ENCODE measurements around the gene PRR11.

Gene PRR11

DNA sequence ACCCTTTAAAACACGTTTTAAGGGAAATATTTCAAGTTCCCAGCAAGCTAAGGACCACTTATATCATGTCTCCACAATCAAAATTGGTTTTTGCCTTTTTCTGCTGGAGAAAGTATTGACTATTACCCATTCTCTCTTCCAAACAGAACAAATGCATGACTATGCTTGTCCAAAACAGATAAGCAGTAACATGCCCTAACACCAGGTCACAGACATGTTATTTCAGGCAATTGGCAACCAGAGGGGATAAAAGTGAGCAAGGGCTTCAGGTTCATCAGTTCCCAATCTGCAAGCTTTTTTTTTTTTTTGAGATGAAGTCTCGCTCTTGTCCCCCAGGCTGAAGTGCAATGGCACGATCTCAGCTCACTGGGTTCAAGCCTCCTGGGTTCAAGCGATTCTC lies 15.6 kb upstream of the PRR11 start:
- no peak overlapping the region for H3K27ac Mint-ChIP-seq
- H3K36me3 Mint-ChIP-seq, result peaks cover 6% of the 10 kb centered on the region
- ATAC-seq (no peak), DNase-seq (ENCODE audit: low spot score in 2 of 2) (no peak)
- H3K4me1 Mint-ChIP-seq, result no peaks in the 10 kb centered on the region
- H3K4me3 Mint-ChIP-seq, result no peak overlapping the region
- H3K9me3 Mint-ChIP-seq, result no peaks in the 10 kb centered on the region

DNA sequence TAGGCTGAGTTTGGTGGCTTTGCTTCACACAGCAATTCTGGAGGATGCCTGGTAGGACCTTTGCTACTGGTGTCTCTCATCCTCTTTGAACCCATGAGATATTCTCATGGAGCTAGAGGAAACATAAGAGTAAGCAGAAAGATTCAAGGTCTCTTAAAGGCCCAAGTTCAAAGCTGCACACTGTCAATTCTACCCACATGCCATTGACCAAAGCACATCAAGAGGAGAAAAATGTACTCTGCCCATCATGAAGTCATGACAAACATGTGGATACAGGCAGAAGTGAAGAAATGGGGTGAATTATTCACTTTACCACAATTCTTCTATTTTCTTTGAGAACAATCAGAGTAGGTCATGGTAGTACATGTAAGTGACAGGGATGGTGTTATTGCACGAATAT lies 13.7 kb upstream of the PRR11 start:
- DNase-seq (ENCODE audit: low spot score in 2 of 2) (no peak), ATAC-seq (no peak)
- H3K9me3 Mint-ChIP-seq, result no peaks in the 10 kb centered on the region
- no peak overlapping the region for H3K27ac Mint-ChIP-seq
- no peaks in the 10 kb centered on the region for H3K4me1 Mint-ChIP-seq
- H3K4me3 Mint-ChIP-seq, result no peak overlapping the region
- peaks cover 6% of the 10 kb centered on the region for H3K36me3 Mint-ChIP-seq

DNA sequence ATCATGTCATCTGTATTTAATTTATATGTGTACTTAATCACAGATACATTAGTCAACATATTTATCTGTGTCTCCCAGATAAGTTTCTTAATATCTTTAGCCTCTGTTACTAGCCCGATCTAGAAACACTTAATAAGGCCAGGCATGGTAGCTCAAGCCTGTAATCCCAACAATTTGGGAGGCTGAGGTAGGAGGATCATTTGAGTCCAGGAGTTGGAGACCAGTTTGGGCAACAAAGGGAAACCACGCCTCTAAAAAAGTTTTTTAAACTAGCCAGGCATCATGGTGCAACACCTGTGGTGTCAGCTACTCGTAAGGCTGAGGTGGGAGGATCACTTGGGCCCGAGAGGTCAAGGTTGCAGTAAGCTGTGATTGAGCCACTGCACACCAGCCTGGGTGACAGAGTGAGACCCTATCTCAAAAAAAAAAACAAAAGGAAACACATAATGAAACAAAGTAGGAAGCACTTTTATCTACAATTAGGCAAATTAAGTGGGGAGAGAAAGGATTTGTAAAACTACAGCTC lies 9.9 kb upstream of the PRR11 start:
- Mint-ChIP-seq H3K36me3 (peaks cover 6% of the 10 kb centered on the region), H3K9me3 (no peaks in the 10 kb centered on the region), H3K4me3 (no peak overlapping the region), H3K4me1 (peaks cover 7% of the 10 kb centered on the region), H3K27ac (no peak overlapping the region)
- ATAC-seq (no peak), DNase-seq (ENCODE audit: low spot score in 2 of 2) (no peak)

DNA sequence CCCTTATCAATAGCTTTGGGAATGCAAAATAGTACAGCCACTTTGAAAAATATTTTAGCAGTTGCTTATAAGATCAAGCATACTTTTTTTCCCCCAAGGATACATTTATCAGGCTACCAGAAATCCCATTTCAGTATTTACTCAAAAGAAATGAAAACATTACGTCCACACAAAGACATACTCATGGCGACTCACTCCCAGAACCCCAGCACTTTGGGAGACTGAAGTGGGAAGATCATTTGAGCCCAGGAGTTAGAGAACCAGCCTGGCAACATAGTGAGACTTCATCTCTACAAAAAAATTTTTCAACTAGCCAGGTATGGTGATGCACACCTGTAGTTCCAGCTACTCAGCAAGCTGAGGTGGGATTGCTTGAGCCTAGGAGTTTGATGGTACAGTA lies 6.5 kb upstream of the PRR11 start:
- no peaks in the 10 kb centered on the region for H3K9me3 Mint-ChIP-seq
- DNase-seq (ENCODE audit: low spot score in 2 of 2), result peak in 1 of 2 donors; percentile 34
- peaks cover 17% of the 10 kb centered on the region for H3K36me3 Mint-ChIP-seq
- no peak overlapping the region for H3K4me3 Mint-ChIP-seq
- H3K4me1 Mint-ChIP-seq, result peaks cover 28% of the 10 kb centered on the region
- H3K27ac Mint-ChIP-seq, result no peak overlapping the region
- no peak for ATAC-seq

DNA sequence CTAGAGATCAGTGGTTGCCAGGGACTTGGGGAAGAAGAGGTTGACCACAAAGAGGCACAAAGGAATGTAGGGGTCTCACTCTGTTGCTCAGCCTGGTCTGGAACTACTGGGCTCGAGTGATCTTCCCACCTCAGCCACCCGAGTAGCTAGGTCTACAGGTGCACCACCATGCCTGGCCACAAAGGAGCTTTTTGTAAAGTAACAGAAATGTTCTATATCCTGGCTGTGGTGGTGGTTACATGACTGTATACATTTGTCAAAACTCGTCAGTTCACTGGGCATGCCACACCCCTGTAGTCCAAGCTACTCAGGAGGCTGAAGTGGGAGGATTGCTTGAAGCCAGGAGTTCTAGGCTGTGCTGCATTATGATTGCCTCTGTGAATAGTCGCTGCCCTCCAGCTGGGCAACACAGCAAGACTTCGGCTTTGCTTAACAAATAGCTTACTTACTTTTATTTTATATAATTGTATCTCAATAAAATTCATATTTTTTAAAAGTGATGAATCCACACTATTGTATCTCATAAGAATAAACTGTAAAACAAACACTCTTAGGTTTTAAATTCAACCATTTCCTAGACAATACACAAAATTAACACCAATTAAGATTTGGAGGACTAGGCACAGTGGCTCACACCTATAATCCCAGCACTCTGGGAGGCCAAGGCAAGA lies 5.6 kb upstream of the PRR11 start:
- peaks cover 30% of the 10 kb centered on the region for H3K4me1 Mint-ChIP-seq
- peaks cover 14% of the 10 kb centered on the region for H3K36me3 Mint-ChIP-seq
- H3K9me3 Mint-ChIP-seq, result no peaks in the 10 kb centered on the region
- H3K4me3 Mint-ChIP-seq, result no peak overlapping the region
- DNase-seq (ENCODE audit: low spot score in 2 of 2) (peak in 1 of 2 donors; percentile 50), ATAC-seq (peak; percentile 57)
- no peak overlapping the region for H3K27ac Mint-ChIP-seq

DNA sequence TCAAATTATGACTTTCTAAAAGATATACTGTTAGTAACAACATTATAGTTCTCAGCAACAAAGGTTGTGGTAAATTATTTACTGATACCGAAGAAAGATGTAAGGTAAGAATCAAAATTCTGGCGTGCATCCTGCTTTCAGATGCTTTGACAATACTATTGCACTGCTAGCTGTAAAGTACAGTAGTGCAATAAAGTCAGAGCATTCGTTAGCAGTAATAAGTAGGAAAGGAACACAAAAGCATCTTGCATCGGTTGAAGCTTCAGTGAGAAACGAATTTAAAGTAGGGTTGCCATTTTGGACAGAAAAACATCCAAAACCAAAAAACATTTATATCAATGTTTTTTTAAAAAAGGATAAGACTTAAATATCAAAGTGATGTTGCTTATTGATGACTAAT lies 4.5 kb upstream of the PRR11 start:
- Mint-ChIP-seq H3K27ac (peak overlapping the region; percentile 4), H3K4me1 (peaks cover 30% of the 10 kb centered on the region)

DNA sequence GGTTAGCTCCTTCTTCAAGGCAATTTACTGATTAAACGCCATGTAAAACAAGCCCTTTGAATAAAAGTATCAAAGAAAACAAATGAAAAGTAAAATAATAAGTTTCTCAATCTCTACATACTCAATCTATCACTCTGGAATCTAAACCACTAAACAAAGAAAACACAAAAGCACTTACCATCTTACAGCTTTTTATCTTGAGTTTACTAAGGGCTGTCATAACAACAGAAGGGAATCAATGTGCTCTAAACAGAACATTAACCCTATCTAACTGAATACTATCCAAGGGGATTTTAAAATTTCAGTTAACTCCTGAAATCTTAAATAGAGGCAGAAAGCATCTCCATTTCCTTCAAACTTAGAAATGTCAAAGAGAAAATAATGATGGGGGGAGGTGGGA lies 4.0 kb upstream of the PRR11 start:
- DNase-seq (ENCODE audit: low spot score in 2 of 2) (no peak), ATAC-seq (no peak)
- Mint-ChIP-seq H3K27ac (peak overlapping the region; percentile 4), H3K4me1 (peaks cover 30% of the 10 kb centered on the region), H3K36me3 (peaks cover 14% of the 10 kb centered on the region), H3K4me3 (peak overlapping the region; percentile 7), H3K9me3 (no peaks in the 10 kb centered on the region)

More for the DNA sequence above, 4.5 kb upstream of the PRR11 start:
- H3K9me3 Mint-ChIP-seq, result no peaks in the 10 kb centered on the region
- ATAC-seq (no peak), DNase-seq (ENCODE audit: low spot score in 2 of 2) (no peak)
- no peak overlapping the region for H3K4me3 Mint-ChIP-seq
- H3K36me3 Mint-ChIP-seq, result peaks cover 14% of the 10 kb centered on the region

DNA sequence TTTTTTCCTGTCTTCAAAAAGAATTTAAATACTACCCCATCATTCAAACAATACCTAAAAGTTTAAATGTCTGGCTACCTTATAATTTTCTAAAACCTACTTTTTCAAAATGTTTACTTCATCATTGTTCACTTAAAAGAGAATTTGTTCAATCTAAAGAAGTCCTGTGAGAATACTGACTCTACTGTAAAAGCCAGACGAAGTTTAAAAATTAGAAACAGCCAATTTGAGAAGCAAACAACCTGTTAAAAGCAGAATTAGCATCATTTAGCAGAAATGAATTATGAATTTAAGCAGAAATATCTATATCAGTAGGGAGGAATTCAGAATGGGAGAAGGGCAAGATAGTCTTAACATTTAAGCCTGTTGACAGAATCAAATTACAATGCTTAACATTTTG lies 2.6 kb upstream of the PRR11 start:
- Mint-ChIP-seq H3K27ac (no peak overlapping the region), H3K4me3 (no peak overlapping the region), H3K36me3 (peaks cover 14% of the 10 kb centered on the region), H3K9me3 (no peaks in the 10 kb centered on the region), H3K4me1 (peaks cover 30% of the 10 kb centered on the region)
- ATAC-seq (no peak), DNase-seq (ENCODE audit: low spot score in 2 of 2) (no peak)

DNA sequence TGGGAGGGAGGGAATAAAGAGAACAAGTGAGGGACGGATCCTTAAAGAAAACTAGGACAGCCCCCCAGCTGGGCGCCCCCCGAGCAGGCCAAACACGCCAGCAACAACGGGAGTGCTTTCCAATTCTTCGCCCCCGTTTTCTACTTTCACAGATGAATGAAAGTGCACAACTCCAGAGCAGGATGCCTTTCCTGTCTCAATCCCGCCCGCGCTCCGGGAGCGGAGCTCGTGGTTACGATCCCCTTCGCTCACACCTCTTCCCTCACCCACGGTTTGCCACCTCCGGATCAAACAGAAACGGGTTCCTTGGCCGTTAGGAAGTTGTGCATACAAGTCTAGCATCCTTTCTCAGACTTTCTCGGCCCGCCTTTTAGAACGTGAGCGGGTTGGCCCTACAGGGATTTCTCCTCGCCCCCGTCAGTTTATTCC lies 1.2 kb upstream of the PRR11 start:
- Mint-ChIP-seq H3K4me1 (peaks cover 35% of the 10 kb centered on the region), H3K9me3 (no peaks in the 10 kb centered on the region), H3K36me3 (peaks cover 14% of the 10 kb centered on the region), H3K4me3 (no peak overlapping the region), H3K27ac (no peak overlapping the region)
- DNase-seq (ENCODE audit: low spot score in 2 of 2) (peak; percentile 33 to 74), ATAC-seq (no peak)

DNA sequence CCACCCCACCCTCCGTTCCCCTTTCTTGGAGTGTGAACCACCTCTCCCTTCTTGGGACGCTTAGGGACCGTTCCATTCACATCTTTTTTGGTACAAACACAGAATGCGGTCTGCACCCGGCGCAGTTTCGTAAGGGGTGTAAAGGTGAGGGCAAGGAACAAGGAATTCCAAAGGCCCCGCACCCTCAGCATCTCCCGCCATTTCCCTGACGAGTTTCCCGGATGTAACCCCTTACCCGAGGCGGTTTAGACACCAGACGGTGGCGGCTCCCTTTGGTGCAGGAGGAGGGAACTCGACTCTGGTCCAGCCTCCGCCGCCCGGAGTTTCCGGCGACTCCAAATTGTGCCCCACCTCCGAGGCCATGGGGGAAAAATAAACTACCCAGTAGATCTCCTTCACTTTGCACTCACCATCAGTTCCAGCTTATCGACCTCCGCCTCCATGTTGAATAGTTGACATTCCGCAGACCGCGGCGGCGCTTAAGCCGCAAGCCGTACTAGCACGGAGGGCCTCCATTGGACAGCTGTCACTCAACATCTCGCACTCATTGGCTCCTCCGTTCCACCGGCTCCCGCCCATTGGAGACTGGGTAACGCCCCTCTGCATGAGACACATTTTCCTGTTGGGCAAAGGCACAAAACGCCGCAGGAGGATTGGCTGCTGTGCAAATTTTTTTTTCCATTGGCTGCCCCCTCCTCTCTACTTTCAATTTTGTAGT lies 666 bp upstream of the PRR11 start, which contains the start of gene SKA2:
TSS of gene SKA2 (minus strand) at position 466 of the 718 bp plus-strand sequence. CDS start at position 443, 23 bp downstream.
- ATAC-seq (peak; percentile 90), DNase-seq (ENCODE audit: low spot score in 2 of 2) (peak; percentile 81 to 98)
- Mint-ChIP-seq H3K36me3 (peaks cover 14% of the 10 kb centered on the region), H3K27ac (no peak within 1 kb of the TSS), H3K4me1 (peaks cover 36% of the 10 kb centered on the region), H3K4me3 (no peak within 1 kb of the TSS), H3K9me3 (no peaks in the 10 kb centered on the region)

DNA sequence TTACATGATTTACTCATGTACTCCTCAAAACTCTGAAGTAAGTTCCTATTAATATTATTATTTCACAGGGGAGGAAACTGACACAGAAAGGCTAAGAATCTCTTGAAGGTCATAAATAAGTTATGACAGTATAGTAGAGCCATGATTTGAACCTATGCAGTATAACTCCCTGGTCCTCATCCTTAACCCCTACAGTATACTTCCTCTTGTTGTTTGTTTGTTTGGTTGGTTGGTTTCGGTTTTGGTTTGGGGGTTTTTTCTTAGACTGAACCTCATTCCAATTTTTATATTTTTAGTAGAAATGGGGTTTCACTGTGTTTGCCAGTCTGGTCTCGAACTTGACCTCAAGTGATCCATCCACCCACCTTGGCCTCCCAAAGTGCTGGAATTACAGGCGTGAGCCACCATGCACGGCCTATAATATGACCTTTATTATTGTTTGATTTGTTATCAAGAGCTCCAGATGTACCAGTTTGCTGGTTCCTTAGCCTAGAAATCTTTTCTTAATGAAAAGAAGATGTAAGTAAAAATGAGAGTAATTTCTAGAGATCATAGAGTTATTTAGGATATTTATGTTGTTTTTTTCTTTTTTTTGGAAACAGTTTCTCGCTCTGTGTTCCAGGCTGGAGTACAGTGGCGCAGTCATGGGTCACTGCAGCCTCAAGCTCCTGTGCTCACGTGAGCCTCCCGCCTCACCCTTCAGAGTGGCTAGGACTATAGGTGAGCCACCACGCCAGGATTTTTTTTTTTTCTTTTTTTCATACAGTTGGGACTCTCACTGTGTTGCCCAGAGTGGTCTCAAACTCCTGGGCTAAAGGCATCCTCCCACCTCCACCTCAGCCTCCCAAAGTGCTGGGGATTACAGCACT lies 4.8 kb downstream of the PRR11 start:
- no peak for DNase-seq (ENCODE audit: low spot score in 2 of 2)
- H3K36me3 Mint-ChIP-seq, result peaks cover 5% of the 10 kb centered on the region
- H3K4me3 Mint-ChIP-seq, result peak overlapping the region; percentile 37
- H3K9me3 Mint-ChIP-seq, result no peaks in the 10 kb centered on the region
- peak overlapping the region; percentile 72 for H3K27ac Mint-ChIP-seq
- H3K4me1 Mint-ChIP-seq, result peaks cover 18% of the 10 kb centered on the region
- no peak for ATAC-seq

DNA sequence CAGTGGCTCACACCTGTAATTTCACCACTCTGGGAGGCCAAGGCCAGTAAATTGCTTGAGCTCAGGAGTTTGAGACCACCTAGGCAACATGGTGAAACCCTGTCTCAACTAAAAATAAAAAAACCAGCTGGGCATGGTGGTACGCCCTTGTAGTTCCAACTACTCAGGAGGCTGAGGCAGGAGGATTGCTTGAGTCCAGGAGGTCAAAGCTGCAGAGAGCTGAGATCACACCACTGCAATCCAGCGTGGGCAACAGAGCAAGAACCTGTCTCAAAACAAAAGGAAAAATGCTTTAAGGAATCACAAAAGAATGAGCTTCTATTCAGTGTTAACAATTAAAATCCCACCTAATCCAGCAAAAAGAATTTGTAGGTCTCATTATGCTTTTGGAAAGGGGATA lies 5.9 kb downstream of the PRR11 start:
- no peaks in the 10 kb centered on the region for H3K9me3 Mint-ChIP-seq
- H3K36me3 Mint-ChIP-seq, result peaks cover 5% of the 10 kb centered on the region
- ATAC-seq (no peak), DNase-seq (ENCODE audit: low spot score in 2 of 2) (no peak)
- peaks cover 18% of the 10 kb centered on the region for H3K4me1 Mint-ChIP-seq
- peak overlapping the region; percentile 29 for H3K27ac Mint-ChIP-seq
- H3K4me3 Mint-ChIP-seq, result no peak overlapping the region

DNA sequence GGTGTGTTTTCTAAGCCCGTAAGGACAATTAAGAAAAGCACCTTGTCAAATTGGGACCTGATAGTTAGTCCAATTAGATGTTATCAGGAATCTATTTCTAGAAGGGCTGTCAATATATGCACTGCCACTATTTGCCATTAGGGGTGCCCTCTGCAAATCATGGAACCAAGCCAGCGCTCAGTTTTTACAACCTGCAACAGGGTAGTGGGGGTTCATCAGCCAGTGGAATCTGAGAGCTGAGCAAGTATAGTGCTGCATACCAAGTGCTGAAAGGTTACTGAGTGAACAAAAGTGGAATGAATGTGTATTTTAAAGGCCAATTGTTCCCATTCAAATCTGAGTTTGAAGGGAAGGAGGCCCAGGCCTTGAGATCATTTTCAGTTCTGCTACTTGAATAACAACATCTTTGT lies 10.4 kb downstream of the PRR11 start:
- peaks cover 12% of the 10 kb centered on the region for H3K36me3 Mint-ChIP-seq
- DNase-seq (ENCODE audit: low spot score in 2 of 2) (peak; percentile 21 to 57), ATAC-seq (peak; percentile 79)
- H3K27ac Mint-ChIP-seq, result no peak overlapping the region
- H3K4me3 Mint-ChIP-seq, result no peak overlapping the region
- H3K9me3 Mint-ChIP-seq, result no peaks in the 10 kb centered on the region
- peaks cover 5% of the 10 kb centered on the region for H3K4me1 Mint-ChIP-seq

DNA sequence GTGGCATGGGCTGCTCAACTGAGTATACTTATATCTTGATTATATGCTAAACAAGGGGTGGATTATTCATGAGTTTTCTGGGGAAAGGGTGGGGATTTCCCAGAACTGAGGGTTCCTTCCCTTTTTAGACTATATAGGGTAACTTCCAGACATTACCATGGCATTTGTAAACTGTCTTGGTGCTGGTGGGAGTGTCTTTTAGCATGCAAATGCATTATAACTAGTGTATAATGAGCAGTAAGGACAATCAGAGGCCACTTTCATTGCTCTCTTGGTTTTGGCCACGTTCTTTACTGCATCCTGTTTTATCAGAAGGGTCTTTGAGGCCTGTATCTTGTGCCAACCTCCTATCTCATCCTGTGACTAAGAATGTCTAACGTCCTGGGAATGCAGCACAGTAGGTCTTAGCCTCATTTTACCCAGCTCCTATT lies 12.0 kb downstream of the PRR11 start:
- peaks cover 11% of the 10 kb centered on the region for H3K36me3 Mint-ChIP-seq
- H3K9me3 Mint-ChIP-seq, result no peaks in the 10 kb centered on the region
- H3K4me3 Mint-ChIP-seq, result no peak overlapping the region
- DNase-seq (ENCODE audit: low spot score in 2 of 2) (no peak), ATAC-seq (no peak)
- H3K4me1 Mint-ChIP-seq, result peaks cover 5% of the 10 kb centered on the region
- no peak overlapping the region for H3K27ac Mint-ChIP-seq

DNA sequence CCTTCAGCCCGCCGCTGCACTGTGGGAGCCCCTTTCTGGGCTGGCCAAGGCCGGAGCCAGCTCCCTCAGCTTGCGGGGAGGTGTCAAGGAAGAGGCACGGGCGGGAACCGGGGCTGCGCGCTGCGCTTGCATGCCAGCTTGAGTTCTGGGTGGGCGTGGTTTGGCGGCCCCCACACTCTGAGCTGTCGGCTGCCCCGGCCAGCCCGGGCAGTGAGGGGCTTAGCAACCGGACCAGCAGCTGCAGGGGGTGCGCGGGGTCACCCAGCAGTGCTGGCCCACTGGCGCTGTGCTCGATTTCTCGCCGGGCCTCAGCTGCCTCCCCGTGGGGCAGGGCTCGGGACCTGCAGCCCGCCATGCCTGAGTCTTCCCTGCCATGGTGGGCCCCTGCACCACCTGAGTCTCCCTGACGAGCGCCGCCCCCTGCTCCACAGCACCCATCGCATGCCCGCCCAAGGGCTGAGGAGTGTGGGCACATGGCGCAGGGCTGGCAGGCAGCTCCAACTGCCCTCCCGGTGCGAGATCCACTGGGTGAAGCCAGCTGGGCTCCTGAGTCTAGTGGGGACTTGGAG lies 17.0 kb downstream of the PRR11 start:
- H3K36me3 Mint-ChIP-seq, result peaks cover 20% of the 10 kb centered on the region
- no peak overlapping the region for H3K27ac Mint-ChIP-seq
- ATAC-seq (no peak), DNase-seq (ENCODE audit: low spot score in 2 of 2) (no peak)
- peaks cover 12% of the 10 kb centered on the region for H3K4me1 Mint-ChIP-seq
- no peak overlapping the region for H3K4me3 Mint-ChIP-seq
- H3K9me3 Mint-ChIP-seq, result no peaks in the 10 kb centered on the region

Measured in stimulated activated effector memory CD8-positive, alpha-beta T cell treated with anti-CD3 and anti-CD28 coated beads, Interleukin-12 subunit alpha, Interleukin-12 subunit beta, amount 100 ng/mL, for 72 hours (primary cell).